Islet precursor cell (in vitro differentiated cells): ENCODE measurements around the gene AFTPH.

Experiments used
- DNase-seq: peaks from one replicate; pipeline ENCODE4 v3.0.0-alpha.2; 2018

Gene AFTPH

DNA sequence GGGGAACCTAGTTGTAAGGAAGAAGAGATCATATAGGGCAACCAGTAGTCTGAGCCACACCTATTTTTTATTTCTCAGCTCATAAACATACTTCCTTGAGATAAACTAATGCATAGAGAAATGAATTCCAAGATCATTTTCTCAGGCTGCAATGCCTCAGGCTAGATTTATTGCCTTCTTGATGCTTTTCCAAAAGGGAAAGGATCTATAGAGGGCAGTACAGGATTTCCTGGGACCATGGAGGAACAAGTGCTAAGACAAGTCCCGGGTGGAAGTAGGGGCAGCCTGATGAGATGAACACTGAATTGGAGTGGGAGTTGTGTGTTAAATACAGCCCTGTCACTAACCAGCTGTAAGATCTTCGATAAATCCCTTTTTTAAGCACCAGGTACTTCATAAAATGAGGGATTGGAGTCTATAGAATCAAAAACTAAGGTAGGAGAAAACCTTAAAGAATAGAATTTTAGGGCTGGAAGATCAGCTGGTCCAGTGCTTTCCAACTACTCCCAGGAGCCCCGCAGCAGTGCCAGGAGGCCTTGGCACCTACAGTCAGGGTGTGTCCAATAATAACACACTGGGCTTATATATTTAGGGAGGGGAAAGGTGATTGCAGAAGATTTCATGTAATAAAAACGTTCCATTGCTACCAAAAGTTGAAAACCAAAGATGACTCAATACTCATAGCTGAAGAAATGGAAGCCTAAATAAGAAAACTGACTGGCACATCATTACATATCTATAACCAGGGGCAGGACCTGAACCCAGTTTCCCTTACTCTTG lies 71.5 kb downstream of the AFTPH start:
- DNase-seq: no peak

DNA sequence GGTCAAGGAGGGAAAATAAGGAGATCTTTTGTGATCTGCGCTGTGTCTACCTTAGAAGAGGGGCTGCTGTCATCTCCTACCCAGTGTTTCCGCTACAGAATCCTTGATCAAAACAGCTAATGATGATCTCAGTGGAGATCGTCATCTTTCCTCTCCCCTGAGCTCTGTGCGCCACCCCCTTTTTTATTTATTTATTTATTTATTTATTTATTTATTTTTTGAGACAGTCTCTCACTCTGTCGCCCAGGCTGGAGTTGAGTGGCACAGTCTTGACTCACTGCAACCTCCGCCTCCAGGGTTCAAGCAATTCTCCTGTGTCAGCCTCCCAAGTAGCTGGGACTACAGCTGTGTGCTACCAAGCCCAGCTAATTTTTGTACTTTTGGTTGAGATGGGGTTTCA lies 74.1 kb downstream of the AFTPH start:
- DNase-seq: no peak

DNA sequence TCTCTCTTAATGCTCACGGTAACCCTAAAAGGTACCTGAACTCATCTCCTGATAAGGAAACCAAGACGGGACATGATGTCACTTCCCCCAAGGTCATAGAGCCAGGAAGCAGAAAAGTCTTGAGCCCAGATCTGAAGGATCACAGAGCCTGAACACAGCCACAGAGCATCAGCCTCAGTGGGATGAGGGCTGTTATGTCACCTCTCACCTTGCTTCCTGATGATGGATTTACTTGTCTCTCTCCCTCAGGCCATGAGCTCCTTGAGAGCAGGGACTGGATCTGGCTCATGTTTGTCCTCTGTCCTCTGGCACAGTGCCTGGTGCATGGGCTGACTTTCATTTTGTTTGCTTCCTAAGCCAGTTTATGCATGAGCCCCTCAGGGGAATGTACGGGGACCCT lies 75.3 kb downstream of the AFTPH start:
- no peak for DNase-seq

DNA sequence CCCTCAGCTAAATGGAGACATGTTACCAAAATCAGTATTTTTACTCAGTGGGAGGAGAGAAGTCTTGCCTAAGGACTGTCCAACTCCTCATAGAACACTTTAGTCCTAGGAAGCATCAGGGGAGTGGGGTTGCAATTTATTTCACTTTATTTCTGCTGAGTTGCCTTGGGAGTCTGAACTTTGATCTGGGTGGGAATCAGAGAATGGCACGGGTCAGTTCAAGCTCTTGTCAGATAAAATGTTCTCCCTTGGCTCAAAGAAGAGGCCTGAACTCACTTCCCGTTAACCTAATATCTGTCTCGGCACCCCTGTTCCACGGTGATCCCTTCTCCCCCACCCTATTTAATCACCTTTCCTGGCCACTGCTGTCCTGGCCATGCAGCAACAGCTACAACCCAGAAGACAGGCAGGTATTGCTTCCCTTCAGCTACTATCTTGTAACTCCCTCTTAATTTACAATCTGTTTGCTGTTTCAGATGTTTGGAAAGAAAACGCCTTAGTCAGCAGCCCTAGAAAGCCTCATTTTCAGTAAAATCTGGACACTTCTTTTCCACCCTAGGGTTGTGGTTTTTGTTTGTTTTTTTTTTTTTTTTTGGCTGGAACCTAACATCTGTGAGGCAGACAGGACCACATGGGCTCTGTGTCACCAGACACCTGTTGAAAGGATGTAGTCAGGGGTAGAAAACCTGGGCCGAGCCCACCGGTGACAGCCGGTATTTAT lies 77.1 kb downstream of the AFTPH start:
- no peak for DNase-seq

DNA sequence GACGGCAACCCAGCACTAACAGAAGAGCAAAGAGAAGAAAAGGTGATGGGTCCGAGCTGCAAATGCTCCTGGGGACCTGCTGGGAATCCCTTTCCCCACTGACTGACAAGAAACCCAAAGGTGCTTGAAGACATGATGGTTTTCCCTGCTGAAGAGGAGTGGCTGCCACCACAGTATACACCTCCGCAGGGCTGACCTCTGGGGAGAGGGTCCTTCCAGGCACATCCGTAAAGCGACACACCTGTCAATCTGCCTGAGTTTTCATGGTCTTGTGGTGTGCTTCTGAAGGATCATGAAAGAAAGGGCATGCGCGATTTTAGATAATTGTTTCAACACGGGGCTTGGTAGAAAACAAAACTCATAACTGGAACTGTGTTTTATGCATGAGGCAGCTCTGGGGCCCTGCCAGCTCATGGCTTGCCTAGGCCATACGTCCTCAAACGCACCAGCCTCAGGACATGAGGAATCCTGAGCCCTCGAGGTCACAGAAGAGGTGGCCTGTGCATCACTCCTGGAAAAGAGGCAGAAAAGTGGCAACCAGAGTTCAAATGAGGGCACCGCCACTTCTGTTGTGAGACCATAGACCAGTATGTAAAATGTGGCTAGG lies 77.8 kb downstream of the AFTPH start:
- no peak for DNase-seq

DNA sequence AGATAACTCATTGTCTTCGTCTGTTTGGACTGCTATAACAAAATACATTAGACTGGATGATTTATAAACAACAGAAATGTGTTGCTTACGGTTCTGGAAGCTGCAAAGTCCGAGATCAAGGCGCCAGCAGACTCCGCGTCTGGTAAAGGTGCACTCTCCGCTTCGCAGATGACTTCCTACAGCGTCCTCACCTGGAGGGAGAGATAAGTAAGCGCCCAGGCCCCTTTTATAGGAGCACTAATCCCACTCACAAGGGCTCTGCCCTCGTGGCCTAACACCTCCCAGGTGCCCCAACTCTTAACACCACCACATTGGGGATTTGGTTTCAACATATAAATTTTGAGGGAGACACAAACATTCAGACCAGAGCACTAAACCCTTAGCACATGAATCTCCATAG lies 78.3 kb downstream of the AFTPH start:
- DNase-seq: no peak

DNA sequence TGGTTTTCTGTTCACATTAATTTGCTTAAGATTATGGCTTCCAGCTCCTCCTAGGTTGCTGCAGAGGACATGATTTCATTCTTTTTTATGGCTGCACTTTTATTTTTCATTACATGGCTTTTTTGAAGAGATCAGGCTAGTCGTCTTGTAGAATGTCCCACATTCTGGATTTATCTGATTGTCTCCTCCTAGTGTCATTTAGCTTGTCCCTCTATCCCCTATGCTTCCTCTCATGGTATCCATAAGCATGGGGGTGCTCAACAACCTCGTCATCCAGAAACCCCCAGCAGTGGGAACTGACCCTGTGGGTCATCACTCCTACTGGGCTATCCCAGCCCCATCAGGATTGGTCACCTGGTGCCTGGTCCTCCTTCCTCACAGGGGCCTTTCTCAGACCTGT lies 80.0 kb downstream of the AFTPH start:
- no peak for DNase-seq

DNA sequence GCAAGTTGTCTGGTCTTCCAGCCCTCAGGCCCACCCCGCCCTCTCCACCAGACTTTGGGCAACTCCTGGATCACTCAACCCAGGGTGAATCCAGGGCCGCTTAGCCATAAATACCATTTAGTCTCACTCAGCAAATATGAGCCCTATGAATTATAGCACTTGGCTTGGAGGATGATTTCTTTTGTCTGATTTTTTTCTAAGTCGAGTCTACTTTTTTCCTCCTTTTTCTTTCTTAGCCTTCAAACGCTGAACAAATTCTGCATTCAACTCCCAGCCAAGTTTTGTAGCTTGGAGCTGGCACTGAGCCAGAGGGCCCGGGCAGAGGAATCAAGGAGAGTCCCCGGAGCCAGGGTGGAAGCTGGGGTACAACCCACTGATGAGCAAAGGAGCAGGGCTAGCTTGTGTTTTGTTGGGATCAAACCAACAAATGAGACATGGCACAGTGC lies 80.9 kb downstream of the AFTPH start:
- no peak for DNase-seq

DNA sequence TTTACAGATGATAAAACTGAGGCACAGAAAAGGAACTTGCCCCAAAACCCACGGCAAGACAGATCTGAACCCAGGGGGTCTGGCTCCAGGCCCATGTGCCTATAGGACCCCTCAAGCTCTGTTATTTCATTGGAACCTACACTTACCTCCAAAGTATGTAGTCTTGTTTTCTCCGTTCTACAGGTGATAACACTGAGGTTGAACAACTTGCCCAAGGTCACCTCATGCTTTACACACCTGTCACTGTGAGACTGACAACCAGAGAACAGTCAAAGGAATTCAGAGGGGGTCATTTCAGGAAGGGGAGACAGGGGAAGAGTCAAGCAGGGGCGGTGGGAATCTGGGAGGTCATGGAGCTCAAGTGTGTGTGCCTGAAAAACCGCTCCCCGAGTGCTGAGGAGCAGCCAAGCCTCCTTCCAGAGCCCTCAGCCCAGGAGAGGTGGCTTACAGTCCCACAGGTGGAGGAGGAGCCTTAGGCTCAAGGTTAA lies 81.9 kb downstream of the AFTPH start:
- no peak for DNase-seq

DNA sequence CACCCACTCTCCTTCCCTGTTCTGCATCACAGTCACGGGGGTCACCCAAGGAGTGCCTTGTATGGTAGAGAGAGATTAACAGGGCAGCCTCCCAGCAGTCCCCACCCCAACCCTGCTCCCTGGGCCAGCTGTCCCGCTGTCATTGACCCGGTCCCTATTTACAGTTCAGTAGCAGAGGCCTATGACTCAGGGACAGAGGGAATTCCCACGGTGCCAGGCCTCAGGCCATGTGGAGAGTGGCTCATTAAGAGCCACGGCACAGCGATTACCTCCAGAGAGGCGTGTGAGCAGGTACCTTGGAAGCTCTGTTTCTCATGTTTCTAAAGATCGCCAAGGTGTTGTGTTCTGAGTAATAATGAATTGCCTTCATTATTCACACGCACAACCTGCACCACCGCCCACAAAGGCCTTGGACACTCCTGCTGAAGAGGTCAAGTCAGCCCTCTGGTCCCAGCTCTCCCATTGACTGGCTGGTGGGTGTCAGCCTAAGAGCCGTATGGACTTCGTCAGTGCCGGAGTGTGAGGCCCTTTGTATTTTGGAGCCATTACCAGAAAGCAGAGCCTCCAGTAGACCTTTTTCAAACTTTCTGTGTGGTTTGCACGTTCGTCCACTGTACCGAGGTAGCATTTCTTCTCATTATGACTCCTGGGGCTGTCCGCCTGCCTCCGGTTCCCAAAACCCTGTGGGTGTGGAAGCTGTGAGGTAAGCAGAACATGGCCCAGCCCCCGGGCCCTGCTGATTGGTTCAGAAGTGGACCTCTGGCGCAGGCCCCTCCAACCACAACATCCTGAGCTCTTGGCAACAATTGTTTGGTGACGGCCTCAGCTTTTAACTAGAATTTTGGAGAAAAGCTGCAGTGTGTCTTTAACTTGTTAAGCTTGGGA lies 82.6 kb downstream of the AFTPH start:
- DNase-seq: peak; percentile 94

DNA sequence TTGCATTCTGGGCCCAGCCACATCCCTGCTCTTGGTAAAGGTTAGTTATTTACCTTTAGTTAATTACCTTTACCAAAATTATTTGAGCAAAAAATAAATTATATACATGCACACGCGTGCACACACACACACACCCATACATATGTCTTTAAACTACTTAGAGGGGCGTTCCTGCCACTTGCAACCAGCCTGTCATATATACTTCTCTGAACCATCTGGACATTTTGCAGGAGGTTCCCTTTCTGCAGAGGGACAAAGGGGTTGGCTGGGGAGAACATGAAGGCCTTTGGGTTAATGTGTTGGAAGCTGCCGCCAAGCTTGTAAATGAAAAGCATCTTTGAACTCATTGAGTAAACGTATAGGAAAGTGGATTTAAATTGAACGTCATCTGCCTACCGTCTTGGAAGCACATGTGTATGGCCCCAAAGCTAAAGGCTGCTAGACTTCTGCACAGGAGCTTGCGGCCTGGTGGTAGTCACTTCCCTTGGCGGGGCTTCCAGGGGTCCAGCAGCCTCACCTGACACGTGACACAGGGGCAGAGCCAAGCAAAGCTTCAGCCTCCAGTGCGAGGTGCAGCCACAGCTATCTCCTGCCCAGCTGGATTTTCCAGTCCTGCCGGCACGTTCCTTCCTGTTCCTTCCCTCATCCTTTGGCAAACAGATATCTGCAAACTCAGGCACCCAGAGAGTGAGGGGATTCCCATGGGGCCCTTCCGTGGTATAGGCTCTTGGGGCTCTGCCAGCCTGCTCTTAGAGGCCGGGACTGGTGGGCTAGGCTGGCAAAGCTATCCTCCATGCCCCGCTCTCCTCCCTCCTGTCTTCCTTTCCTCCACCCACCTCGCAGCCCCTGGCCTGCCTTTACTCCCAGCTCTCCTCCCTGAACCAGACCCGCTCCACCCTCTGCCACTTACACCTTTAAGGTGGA lies 83.5 kb downstream of the AFTPH start:
- peak; percentile 86 for DNase-seq

DNA sequence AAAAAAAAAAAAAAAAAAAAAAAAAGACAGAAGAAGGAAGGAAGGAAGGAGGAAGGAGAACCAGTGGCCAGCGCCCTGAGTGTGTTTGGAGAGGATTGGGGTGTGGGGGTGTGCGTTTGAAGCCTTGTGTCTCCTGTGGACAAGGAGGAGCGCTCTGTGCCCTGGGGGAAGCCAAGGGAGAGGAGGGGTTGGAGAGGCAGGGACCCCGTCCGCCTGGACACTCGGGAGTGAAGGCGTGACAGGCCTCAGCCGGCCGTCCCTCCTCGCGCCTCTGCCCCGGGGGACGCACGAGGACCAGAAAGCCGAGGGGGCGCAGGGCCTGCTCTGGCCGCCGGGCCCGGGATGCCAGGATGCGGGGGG lies 84.7 kb downstream of the AFTPH start:
- DNase-seq: no peak

DNA sequence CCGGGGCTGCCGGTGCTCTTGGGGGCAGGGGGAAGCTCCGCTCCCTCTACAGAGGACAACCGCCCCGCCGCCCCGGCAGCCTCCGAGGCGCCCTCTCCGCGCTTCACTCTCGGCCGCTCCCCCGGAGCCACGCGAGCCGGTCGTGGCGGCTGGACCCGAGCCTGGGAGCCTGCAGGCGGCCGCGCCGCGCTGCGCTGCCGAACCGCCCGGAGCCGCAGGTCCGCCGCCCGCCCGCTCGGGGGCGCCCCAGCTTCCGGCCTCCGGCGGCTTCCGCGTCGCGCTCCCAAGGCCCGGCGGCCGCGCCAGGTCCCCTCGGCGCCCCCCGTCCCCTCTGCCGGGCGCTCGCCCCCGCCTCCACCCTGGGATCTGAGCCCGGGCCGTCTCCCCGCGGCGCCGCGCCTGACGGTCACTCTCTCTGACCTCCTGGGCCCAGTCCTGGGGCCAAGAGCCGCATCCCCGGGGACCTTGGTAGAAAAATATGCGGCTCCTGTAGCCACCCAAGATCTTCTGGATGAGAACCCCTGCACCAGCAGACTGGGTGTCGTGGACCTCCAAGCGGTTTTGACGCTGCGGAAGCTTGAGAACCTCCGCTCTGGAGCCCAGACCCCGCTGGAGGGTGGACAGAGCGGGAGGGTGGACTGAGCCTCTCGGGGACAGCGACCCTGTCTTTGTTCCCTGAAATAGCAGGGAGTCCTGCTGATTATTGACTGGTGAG lies 85.3 kb downstream of the AFTPH start:
- DNase-seq: peak; percentile 77

DNA sequence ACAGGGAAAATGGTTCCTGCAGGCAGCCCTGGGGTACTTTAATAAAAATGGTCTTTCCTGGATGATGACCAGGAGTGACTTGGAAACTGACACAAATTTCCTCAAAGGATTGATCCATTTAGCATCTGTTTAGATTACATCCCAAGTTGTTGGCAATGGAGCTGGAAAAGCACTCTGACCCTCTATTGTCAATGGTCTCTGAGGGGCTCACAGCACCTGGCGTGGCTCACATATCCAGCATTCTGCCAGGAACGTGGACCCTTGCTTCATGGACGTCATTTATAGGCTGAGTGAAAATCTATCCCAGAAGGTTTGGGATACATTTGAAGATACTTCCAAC lies 85.8 kb downstream of the AFTPH start:
- no peak for DNase-seq

DNA sequence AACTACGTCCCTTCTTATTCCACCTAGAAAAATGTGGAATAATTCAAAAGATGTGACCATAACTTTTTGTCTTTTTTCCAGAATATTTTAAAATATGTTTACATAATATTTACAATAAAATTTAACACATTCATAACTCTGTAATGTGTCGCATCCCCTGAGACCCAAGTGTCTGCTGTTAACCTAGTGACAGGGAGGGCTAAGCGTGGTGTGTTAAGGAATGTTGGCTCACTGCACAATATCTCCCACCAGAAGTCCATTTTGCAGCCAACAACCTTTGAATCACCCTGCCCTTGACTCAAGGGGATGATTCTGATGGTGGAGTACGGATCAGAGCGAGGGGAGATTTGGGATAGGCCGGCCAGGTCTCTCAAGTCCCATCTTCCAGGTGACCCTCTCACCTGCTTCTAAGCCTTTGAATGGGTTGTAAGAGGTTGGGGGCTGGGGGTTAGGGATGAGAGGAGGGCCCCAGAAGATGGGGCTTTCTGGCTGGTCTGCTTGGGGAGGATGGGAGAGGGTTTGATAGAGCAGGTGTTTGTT lies 86.3 kb downstream of the AFTPH start:
- DNase-seq: no peak

DNA sequence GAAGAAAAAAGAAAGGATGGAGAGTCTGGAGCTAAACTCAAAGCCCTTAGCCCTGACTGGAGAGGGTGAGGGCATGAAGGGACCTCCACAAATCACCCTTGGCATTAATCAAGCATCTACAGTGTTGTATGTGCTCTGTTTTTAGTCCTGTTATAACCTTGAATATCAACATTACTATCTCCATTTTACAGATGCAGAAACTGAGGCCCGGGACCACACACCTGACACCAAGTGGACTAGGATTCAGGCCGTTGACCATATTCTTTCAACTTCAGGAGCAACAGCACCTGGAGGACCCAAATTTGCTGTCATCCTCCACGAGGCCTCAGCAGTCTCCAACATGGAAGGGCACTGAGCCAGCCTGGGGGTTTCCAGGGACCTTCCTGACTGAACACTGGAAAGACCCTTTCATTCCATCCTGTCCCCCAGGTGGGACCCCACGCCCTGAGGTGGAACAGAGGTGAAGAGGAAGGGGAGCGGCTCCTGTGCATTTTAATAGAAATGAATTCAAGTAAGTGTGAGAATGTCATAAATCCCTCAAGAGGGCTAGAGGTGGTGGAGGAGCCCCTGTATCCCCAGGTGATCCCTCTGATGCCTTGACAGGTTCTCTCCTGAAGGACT lies 88.6 kb downstream of the AFTPH start:
- DNase-seq: peak; percentile 30

DNA sequence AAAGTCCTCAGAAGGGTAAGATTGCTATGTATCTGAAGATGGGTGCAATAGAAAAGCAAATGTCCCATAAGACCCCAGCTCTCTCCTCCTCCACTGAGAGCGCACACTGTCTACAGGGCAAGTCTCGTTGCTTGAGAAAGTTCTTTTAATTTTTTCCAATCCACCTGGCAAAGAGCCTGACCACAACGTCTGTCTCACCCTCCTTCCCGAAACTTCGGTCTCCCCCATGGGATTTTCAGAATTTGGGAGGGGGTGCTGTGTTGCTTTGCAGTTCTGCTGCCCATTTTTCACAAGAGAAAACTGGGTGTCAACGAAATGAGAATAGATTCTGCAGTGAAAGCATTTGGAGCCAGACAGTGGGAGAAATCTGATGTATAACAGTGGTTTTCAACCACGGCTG lies 89.1 kb downstream of the AFTPH start:
- DNase-seq: peak; percentile 25

DNA sequence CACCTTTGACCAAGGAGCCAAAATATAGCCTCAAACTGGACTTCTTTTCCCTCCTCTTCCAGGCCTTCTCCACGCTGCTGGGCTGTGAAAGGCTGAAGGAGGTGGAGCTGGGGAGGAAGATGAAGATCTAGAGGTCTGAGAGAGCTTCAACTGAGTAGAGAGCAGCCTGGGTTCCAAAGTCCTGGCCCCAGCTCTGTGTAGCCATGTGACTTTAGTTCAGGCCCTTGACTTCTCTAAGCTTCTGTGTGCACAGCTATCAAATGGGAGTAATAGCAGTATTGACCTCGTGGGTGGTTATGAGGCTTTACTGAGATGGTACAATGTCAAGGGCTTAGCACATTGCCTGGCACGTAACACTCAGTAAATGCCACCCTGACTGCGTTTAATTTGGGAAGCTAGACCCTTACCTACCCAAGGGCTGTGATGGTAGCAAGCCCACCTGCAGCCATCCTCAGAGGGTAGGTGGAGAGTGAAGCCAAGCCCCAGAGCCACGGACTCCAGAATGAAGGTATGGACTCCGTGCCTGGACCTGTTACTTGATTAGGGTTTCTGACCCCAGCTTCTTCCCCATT lies 91.2 kb downstream of the AFTPH start:
- DNase-seq: peak; percentile 22

DNA sequence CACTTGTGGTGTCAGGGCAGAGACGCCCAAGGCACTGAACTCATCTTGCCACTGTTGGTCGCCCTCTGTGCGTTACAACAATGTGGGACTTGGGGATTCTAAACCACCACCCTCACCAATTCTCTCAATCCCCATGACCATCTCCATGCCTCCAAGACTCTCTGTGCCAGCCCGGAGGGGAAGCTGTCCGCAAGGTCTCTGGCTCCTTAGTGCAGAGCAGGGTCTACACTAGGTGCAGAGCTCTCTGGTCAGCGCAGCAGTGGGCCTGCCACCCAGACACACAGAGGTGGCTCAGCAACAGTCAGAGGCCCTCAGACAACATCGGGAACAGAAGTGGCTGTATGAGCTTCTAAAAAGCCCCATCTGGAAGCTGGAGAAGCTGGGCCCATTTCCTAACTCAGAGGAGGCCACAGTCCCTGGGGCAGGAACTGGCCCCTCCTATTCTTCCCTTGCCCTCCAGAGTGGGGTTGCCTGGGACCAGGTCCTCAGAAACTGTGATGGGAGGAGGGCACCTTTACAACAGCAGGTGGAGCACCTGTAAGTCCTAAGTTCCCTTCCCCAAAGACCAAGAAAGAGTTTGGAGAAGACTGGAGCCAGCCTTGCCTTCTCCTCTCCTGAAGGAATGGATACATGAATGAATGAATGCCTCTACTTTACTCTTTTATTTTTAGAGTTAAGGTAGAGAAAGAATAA lies 91.9 kb downstream of the AFTPH start:
- DNase-seq: peak; percentile 38
